Nephron (organoid): Measurements from ENCODE around the gene HAT1.

Experiments used
- H3K27ac Mint-ChIP-seq, 3 experiments: 2 replicates each; pipeline ENCODE4 v1.8.0; 2020; ENCODE audit warnings: mixed read lengths in 3 of 3, mild to moderate bottlenecking in 2 of 3, moderate library complexity in 1 of 3
- H3K27me3 Mint-ChIP-seq: 2 replicates; pipeline ENCODE4 v1.8.0; 2021; ENCODE audit warnings: low read depth, mild to moderate bottlenecking, moderate library complexity, mixed read lengths
- H3K36me3 Mint-ChIP-seq: 2 replicates; pipeline ENCODE4 v1.8.0; 2020; ENCODE audit warnings: low read depth, mixed read lengths
- H3K4me1 Mint-ChIP-seq: 2 replicates; pipeline ENCODE4 v1.8.0; 2020; ENCODE audit warnings: mixed read lengths
- H3K4me3 Mint-ChIP-seq, 3 experiments: 2 replicates each; pipeline ENCODE4 v1.8.0; 2020; ENCODE audit warnings: mild to moderate bottlenecking in 3 of 3, mixed read lengths in 3 of 3, moderate library complexity in 2 of 3
- H3K9me3 Mint-ChIP-seq: 2 replicates; pipeline ENCODE4 v1.8.0; 2020; ENCODE audit warnings: mixed read lengths
- CTCF ChIP-seq, 3 experiments: fragments of 200-600 bp; sonication (generic); IDR thresholded peaks; one replicate each; pipeline ENCODE4 v1.5.0; 2021; ENCODE audit warnings: antibody characterized with exemption in 3 of 3; ENCODE audit not compliant: unreplicated experiment in 3 of 3

Gene HAT1

GRCh38 chr2:171882089-171882769, 40.0 kb upstream of the HAT1 start:
- Mint-ChIP-seq H3K36me3 (peaks cover 9% of the 10 kb centered on the region), H3K4me3 (no peak overlapping the region)

GRCh38 chr2:171883275-171883893, 38.9 kb upstream of the HAT1 start:
- peaks cover 13% of the 10 kb centered on the region for H3K4me1 Mint-ChIP-seq
- no peak overlapping the region for H3K27ac Mint-ChIP-seq
- TF ChIP-seq CTCF (IDR thresholded peaks at IDR 0.05; ENCODE audit: unreplicated experiment in 3 of 3) = no peak
- no peaks in the 10 kb centered on the region for H3K9me3 Mint-ChIP-seq
- H3K27me3 Mint-ChIP-seq = no peaks in the 10 kb centered on the region
- H3K4me3 Mint-ChIP-seq = no peak overlapping the region
- peaks cover 9% of the 10 kb centered on the region for H3K36me3 Mint-ChIP-seq

More at GRCh38 chr2:171882089-171882769, 40.0 kb upstream of the HAT1 start:
- H3K27me3 Mint-ChIP-seq = no peaks in the 10 kb centered on the region
- TF ChIP-seq CTCF (IDR thresholded peaks at IDR 0.05; ENCODE audit: unreplicated experiment in 3 of 3) = no peak
- no peak overlapping the region for H3K27ac Mint-ChIP-seq
- peaks cover 20% of the 10 kb centered on the region for H3K4me1 Mint-ChIP-seq
- H3K9me3 Mint-ChIP-seq = no peaks in the 10 kb centered on the region

DNA sequence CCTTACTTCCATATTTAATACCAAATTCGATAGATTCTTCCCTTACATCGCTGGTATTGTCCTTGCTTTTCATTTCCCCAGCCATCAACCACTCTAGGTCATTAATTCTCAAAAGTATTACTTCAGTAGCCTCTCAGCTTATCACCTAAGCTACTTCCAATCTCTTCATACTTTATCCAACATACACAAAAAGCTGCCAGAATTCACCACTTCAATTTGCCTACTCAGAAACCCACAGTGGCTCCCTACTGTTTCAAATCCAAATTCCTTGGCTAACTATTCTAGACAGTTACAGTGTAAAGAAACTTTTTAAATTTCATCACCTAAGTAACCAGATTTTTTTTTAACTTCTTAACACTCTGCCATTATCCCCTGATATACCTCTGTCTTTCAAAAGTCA, 32.9 kb upstream of the HAT1 start:
- no peaks in the 10 kb centered on the region for H3K9me3 Mint-ChIP-seq
- peaks cover 21% of the 10 kb centered on the region for H3K36me3 Mint-ChIP-seq
- H3K4me3 Mint-ChIP-seq = no peak overlapping the region
- no peak overlapping the region for H3K27ac Mint-ChIP-seq
- H3K4me1 Mint-ChIP-seq = peaks cover 18% of the 10 kb centered on the region
- H3K27me3 Mint-ChIP-seq = no peaks in the 10 kb centered on the region
- no peak for TF ChIP-seq CTCF (IDR thresholded peaks at IDR 0.05; ENCODE audit: unreplicated experiment in 3 of 3)

DNA sequence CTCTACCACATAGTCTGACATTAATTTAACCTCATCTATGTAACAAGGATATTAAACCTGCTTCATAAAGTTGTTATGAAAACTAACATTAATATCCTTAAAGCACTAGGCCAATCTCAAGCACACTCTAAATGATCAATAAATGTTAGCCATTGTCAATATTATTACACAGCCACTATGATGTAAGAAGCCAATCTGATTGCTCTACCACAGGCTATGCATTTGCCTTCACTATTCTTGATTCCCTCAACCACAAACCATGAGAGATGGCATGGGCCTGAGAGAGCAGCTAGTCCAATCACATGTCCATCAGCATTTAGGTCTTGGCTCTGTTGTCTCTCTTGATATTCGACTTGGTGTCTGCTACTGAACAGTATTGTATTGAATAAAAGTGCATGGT, 32.5 kb upstream of the HAT1 start:
- Mint-ChIP-seq H3K4me1 (peaks cover 22% of the 10 kb centered on the region), H3K27ac (no peak overlapping the region), H3K27me3 (no peaks in the 10 kb centered on the region), H3K36me3 (peaks cover 21% of the 10 kb centered on the region), H3K9me3 (no peaks in the 10 kb centered on the region), H3K4me3 (no peak overlapping the region)
- no peak for TF ChIP-seq CTCF (IDR thresholded peaks at IDR 0.05; ENCODE audit: unreplicated experiment in 3 of 3)

DNA sequence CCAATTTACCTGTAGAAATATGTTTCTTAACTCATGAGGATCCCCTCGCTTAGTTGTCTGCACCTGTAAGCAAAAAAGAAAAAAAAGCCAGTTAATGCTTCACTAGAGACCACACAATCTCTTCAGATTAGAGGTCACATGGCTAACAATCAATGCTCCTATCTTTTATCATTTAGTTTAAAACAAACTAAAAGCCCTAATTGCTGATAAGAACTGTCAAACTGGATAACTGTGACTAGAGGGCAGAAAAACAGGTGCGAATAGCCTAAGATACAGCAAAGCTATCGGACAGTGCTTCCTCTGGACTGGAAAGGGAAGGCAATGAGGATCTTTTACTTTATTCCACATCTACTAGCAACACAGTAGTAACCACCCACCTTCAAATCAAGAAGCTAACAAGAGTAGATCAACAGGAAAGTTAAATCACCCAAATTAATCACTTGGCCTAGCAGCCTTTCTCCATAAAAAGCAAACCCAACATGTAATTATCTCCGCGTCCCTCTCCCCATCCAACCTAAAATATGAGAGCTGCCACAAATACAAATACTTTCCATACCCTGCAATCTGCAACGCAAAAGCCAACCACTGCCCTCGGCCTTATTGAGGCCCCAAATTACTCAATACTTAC, 29.0 kb upstream of the HAT1 start:
- Mint-ChIP-seq H3K4me1 (peaks cover 30% of the 10 kb centered on the region), H3K27me3 (no peaks in the 10 kb centered on the region), H3K36me3 (peaks cover 17% of the 10 kb centered on the region)

More for the DNA sequence above, 29.0 kb upstream of the HAT1 start:
- Mint-ChIP-seq H3K4me3 (peak overlapping the region; percentile 87 to 94 (median 94)), H3K27ac (peak overlapping the region; percentile 50 to 84 (median 72)), H3K9me3 (peaks cover 4% of the 10 kb centered on the region)
- TF ChIP-seq CTCF (IDR thresholded peaks at IDR 0.05; ENCODE audit: unreplicated experiment in 3 of 3) = no peak
